GM12892 (cell line): ENCODE data around the gene TMEM141. TPM values are rescaled to one million over a fixed set of nuclear protein-coding genes. Genes with fewer than 3 reads are reported as not detected.

ENCODE experiments used
- DNase-seq: peaks from one replicate; pipeline ENCODE4 v3.0.0; 2011; ENCODE audit not compliant: insufficient read length
- FAIRE-seq: peaks from 2 replicates; lab custom pipeline; 2011; peaks lifted over from hg19 to GRCh38; lab: Jason Lieb, UNC
- POLR2A ChIP-seq: IDR thresholded peaks from 2 replicates; pipeline ENCODE4 v1.6.1; 2011; ENCODE audit warnings: low read depth, low read length, control low read depth
- POLR2AphosphoS5 ChIP-seq: IDR thresholded peaks from 2 replicates; pipeline ENCODE4 v1.6.1; 2011; ENCODE audit warnings: low read depth, low read length, control low read depth
- TAF1 ChIP-seq: IDR thresholded peaks from 2 replicates; pipeline ENCODE4 v1.6.1; 2011; ENCODE audit warnings: low read depth, mild to moderate bottlenecking, control low read depth, low read length, borderline replicate concordance
- polyA plus RNA-seq: library from polyadenylated mRNA; unstranded; fragments of >200 nt; gene quantifications from one replicate; pipeline ENCODE4 v1.2.1, GENCODE V29; 2012; ENCODE audit warnings: missing spikeins, inconsistent platforms; ENCODE audit not compliant: missing spikeins

Gene TMEM141
- polyA plus RNA-seq, result 34.6 TPM

DNA sequence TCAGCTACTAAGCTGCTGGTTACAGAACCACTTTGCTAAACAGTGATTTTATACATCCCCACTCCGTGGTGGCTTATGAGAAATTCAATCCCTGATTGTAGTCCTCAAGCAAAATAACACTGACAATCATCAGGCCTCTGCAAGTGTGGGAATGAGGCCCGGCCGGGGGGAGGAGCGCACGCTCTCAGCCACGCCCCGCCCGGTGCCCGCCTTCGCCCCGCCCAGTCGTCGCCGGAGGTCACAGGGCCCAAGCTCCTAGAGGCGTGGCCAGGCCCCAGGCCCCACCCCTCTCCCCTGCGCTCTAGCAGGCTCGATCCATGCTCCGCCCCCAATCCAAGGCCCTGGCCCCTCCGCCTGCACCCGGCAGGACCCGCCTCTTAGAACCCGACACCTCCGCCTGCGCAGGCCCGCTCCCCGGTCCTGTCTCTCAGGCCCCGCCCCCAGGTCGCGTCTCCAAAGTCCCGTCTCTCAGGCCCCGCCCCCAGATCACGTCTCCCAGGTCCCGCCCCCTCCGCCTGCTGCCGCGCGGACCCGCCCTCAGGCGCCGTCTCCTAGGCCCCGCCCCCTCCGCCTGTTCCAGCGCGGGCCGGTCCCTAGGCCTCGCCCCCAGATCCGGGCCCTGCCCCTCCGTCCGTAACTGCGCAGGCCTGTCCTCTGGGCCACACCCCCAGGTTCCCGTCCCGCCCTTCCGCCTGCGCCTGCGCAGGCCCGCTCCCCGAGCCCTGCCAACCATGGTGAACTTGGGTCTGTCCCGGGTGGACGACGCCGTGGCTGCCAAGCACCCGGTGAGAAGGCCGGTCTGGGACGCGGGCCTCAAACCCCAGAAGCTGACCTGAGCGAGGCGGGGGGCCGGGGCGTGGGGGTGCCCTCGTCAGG is at the start of gene TMEM141:
Gene TMEM141, plus strand, starts transcription at position 705 of the 876 bp plus-strand sequence. Its CDS starts 27 bp downstream, at position 732.
- FAIRE-seq (peak; percentile 94), DNase-seq (peak; percentile 98)
- TF ChIP-seq POLR2A (peak; percentile 68; the same call in 1 of the 2 replicates), POLR2AphosphoS5 (0 out of 2 replicates have a peak, but pooled peaks have one; percentile 34), TAF1 (no peak)

GRCh38 chr9:136741883-136742571 is 49.1 kb upstream of the TMEM141 start:
- TF ChIP-seq POLR2A, result no peak
- FAIRE-seq (peak; percentile 78), DNase-seq (peak; percentile 80)

- TF ChIP-seq TAF1 (no peak), POLR2A (no peak), POLR2AphosphoS5 (no peak)
- FAIRE-seq (no peak), DNase-seq (no peak)
Observed at GRCh38 chr9:136742591-136743391, 48.4 kb upstream of the TMEM141 start, which contains the start of gene LCN10. LCN10 (minus strand) TSS chr9:136742940; CDS start chr9:136742903, 37 bp downstream.

DNA sequence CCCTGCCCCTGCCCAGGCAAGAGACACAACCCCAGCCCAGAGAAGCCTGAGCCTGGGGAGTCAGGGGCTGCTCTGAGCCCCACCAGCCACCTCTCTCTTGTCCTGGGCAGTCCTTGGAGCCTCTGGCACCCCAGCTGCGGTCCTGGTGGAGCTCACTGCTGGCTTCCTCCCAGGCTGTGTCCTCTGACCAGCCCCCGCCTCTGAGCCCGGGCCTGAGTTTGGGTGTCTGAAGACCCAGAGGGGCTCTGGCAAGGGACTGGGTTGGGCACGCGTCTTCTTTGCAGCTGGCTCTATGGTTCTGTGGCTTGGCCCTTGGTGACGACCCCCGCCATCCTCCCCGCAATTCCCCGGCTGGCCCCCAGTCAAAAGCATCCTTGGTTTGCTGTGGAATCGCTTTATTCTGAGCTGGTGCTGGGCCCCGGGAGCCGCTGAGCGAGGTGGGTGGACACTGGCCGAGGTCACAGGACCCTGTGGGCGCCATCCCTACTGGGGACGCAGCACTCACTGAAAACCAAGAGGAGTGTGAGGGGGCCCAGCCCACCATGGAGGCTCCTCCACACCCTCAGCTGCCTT is 47.4 kb upstream of the TMEM141 start:
- DNase-seq, result no peak
- no peak for FAIRE-seq
- TF ChIP-seq TAF1 (no peak), POLR2A (no peak)

DNA sequence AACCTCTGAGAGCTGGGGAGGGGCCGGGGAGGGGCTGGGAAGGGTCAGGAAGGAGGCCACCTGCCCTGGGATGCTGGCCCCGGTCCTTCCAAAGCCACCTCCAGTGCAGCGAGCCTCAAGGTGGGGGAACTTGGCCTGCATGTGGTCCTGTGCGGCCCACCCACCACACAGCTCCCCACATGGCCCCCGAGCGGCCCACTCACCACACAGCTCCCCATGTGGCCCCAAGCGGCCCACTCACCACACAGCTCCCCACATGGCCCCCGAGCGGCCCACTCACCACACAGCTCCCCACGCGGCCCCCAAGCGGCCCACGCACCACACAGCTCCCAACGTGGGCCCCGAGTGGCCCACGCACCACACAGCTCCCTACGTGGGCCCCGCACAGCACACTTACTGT is 46.4 kb upstream of the TMEM141 start:
- TF ChIP-seq TAF1, result no peak
- TF ChIP-seq POLR2A, result no peak
- no peak for TF ChIP-seq POLR2AphosphoS5
- no peak for FAIRE-seq
- no peak for DNase-seq

- no peak for TF ChIP-seq TAF1
- TF ChIP-seq POLR2A, result no peak
- TF ChIP-seq POLR2AphosphoS5, result no peak
- DNase-seq (no peak), FAIRE-seq (no peak)
Observed at GRCh38 chr9:136745389-136746154, 45.6 kb upstream of the TMEM141 start.

- FAIRE-seq, result no peak
- TF ChIP-seq POLR2A (no peak), TAF1 (no peak), POLR2AphosphoS5 (no peak)
- no peak for DNase-seq
Observed at GRCh38 chr9:136746155-136746490, 45.0 kb upstream of the TMEM141 start.

DNA sequence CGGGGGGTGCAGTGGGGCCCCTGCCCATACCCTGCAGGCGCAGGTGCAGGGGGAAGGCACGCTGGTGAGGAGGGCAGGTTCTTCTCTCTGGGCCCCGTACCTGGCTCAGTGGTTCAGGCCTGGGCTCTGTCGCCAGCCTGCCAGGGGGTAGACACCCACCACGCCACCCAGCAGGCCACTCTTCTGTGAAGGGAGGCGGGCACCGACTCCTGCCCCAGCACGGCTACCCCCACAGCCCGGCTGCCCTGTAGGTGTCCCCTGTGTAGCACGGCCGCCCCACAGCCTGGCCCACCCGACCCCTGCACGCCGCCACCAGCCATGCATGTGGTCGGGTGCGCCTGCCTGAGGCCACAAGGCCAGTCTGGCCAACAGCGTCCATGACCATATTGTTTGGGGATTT is 44.5 kb upstream of the TMEM141 start:
- FAIRE-seq, result no peak
- no peak for DNase-seq
- TF ChIP-seq POLR2AphosphoS5 (no peak), POLR2A (no peak), TAF1 (no peak)

- FAIRE-seq (no peak), DNase-seq (no peak)
- TF ChIP-seq TAF1, result no peak
Observed at GRCh38 chr9:136747161-136748060, 43.7 kb upstream of the TMEM141 start.

DNA sequence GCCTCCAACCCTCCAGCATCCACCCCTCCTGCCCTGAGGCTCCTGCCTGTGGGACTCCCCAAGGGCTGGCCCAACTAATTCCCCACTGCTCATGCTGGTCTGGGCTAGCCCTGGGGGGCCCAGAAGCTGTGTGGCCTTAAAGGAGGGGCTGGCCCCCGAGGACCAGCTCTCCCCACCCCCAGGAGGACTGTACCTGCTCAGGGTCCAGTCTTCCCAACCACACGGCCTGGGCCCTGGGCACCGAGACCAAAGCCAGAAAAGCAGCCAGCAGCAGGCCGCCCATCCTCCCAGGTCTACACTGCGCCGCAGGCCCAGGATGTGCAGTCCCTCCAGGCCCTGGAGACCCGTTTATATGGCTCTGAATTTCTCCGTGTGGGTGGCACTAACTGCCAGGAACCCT is 42.9 kb upstream of the TMEM141 start, which contains the start of gene LCN6:
Gene LCN6, minus strand, starts transcription at position 325 of the 400 bp plus-strand sequence. Its CDS starts 42 bp downstream, at position 283.
- no peak for FAIRE-seq
- DNase-seq, result no peak
- TF ChIP-seq POLR2A (no peak), TAF1 (no peak), POLR2AphosphoS5 (no peak)
